Trophoblast cell (in vitro differentiated cells and primary cell): Measurements from ENCODE around the gene SERPINE3. TPM values are rescaled to one million over a fixed set of nuclear protein-coding genes. Genes with fewer than 3 reads are reported as not detected.

Experiments
- DNase-seq, 2 donors: peaks; one replicate each; pipeline ENCODE4 v3.0.0-alpha.2; 2016
- H2AFZ ChIP-seq: 2 replicates; pipeline ENCODE4 v1.6.1; 2013; ENCODE audit warnings: low read length, moderate library complexity, mild to moderate bottlenecking; ENCODE audit not compliant: insufficient read depth, poor library complexity
- H2AK5ac ChIP-seq: 2 replicates; pipeline ENCODE4 v1.6.1; 2013; ENCODE audit warnings: mild to moderate bottlenecking, low read length
- H2BK120ac ChIP-seq: 2 replicates; pipeline ENCODE4 v1.6.1; 2013; ENCODE audit warnings: low read length, mild to moderate bottlenecking, moderate library complexity; ENCODE audit not compliant: insufficient read depth, poor library complexity
- H2BK12ac ChIP-seq: 2 replicates; pipeline ENCODE4 v1.6.1; 2013; ENCODE audit warnings: mild to moderate bottlenecking, low read length, moderate library complexity
- H2BK5ac ChIP-seq: 2 replicates; pipeline ENCODE4 v1.6.1; 2013; ENCODE audit warnings: low read length, low read depth, moderate library complexity, mild to moderate bottlenecking; ENCODE audit not compliant: poor library complexity
- H3K14ac ChIP-seq: 2 replicates; pipeline ENCODE4 v1.6.1; 2013; ENCODE audit warnings: mild to moderate bottlenecking, low read length
- H3K18ac ChIP-seq: 2 replicates; pipeline ENCODE4 v1.6.1; 2013; ENCODE audit warnings: mild to moderate bottlenecking, low read length
- H3K23ac ChIP-seq: 2 replicates; pipeline ENCODE4 v1.6.1; 2013; ENCODE audit warnings: low read length
- H3K27ac ChIP-seq: 2 replicates; pipeline ENCODE4 v1.5.1; 2013; ENCODE audit warnings: low read depth, mild to moderate bottlenecking, inconsistent platforms, low read length, moderate library complexity
- H3K27me3 ChIP-seq: 2 replicates; pipeline ENCODE4 v1.6.1; 2013; ENCODE audit warnings: inconsistent platforms, mild to moderate bottlenecking, low read length, moderate library complexity; ENCODE audit not compliant: insufficient read depth
- H3K36me3 ChIP-seq, 2 experiments: 1 replicate in 1 of 2; 2 replicates in 1 of 2; pipeline ENCODE4 v1.6.1; 2013; ENCODE audit warnings: low read length in 2 of 2, mild to moderate bottlenecking in 2 of 2, moderate library complexity in 1 of 2; ENCODE audit not compliant: insufficient read depth in 2 of 2, control insufficient read depth in 1 of 2
- H3K4ac ChIP-seq: 2 replicates; pipeline ENCODE4 v1.6.1; 2013; ENCODE audit warnings: low read depth, mild to moderate bottlenecking, low read length, moderate library complexity
- H3K4me1 ChIP-seq, 2 experiments: 1 replicate in 1 of 2; 2 replicates in 1 of 2; pipeline ENCODE4 v1.6.1; 2013; ENCODE audit warnings: low read length in 2 of 2, mild to moderate bottlenecking in 2 of 2, moderate library complexity in 1 of 2; ENCODE audit not compliant: insufficient read depth in 2 of 2, control insufficient read depth in 1 of 2
- H3K4me2 ChIP-seq: 2 replicates; pipeline ENCODE4 v1.6.1; 2013; ENCODE audit warnings: inconsistent platforms, mild to moderate bottlenecking, low read length, moderate library complexity
- H3K4me3 ChIP-seq: 2 replicates; pipeline ENCODE4 v1.5.1; 2013; ENCODE audit warnings: mild to moderate bottlenecking, low read depth, low read length, inconsistent platforms
- H3K79me1 ChIP-seq: one replicate; pipeline ENCODE4 v1.6.1; 2013; ENCODE audit warnings: low read length
- H3K79me2 ChIP-seq: 2 replicates; pipeline ENCODE4 v1.6.1; 2013; ENCODE audit warnings: low read length, mild to moderate bottlenecking; ENCODE audit not compliant: control insufficient read depth, insufficient read depth, poor library complexity
- H3K9ac ChIP-seq: 2 replicates; pipeline ENCODE4 v1.6.1; 2013; ENCODE audit warnings: mild to moderate bottlenecking, low read length
- H3K9me3 ChIP-seq: 2 replicates; pipeline ENCODE4 v1.6.1; 2013; ENCODE audit warnings: low read depth, mild to moderate bottlenecking, control low read depth, inconsistent platforms, low read length; ENCODE audit not compliant: insufficient read depth
- H4K12ac ChIP-seq: 2 replicates; pipeline ENCODE4 v1.6.1; 2013; ENCODE audit warnings: low read depth, mild to moderate bottlenecking, low read length, moderate library complexity
- H4K8ac ChIP-seq: 2 replicates; pipeline ENCODE4 v1.6.1; 2013; ENCODE audit warnings: low read depth, mild to moderate bottlenecking, low read length, moderate library complexity
- H4K91ac ChIP-seq: one replicate; pipeline ENCODE4 v1.6.1; 2013; ENCODE audit warnings: low read depth, mild to moderate bottlenecking, low read length, moderate library complexity
- WGBS: extraction: QIAGEN DNeasy Blood & Tissue Kit; methylation state at CpG from one replicate; pipeline ENCODE4 v1.1.7; 2013; ENCODE audit warnings: missing lambda C conversion rate; ENCODE audit not compliant: insufficient read length, insufficient coverage; ENCODE audit errors: extremely low coverage; 5-methylcytosine and 5-hydroxymethylcytosine counted together
- polyA plus RNA-seq: library from polyadenylated mRNA; stranded (reverse); fragments of 200-250 nt; gene quantifications from 2 replicates; pipeline ENCODE4 v1.2.3, GENCODE V29; 2013

SERPINE3 gene
- not detected in 2 replicates for polyA plus RNA-seq

DNA sequence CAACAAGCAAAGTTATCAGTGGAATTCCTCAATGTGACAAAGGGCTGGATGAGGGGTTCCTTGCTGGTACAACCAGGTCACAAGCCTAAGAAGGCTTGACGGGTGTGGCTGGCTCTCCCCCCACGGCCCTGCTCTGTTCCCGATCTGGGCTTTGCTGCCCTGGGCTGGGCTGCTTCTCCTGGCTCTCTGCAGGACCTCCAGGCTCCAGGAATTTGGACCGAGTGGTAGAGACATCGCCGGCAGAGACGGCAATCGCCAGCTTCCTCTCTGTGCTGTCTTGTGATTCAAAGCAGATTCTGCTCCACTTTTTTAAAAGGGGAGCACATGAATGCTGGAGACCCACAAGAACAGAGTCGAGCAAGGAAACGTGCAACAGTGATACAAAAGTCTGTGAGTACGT lies at the start of gene SERPINE3:
SERPINE3 (plus strand) TSS at position 338 of the 400 bp plus-strand sequence. CDS start 1,401 bp downstream, outside the sequence.
- no peak within 1 kb of the TSS for H2BK12ac ChIP-seq
- no peak for DNase-seq
- H2BK5ac ChIP-seq, result no peak within 1 kb of the TSS
- H3K36me3 ChIP-seq, result no peaks in the 10 kb centered on the region
- no peaks in the 10 kb centered on the region for H3K79me1 ChIP-seq
- peak within 1 kb of the TSS; percentile 73 for H3K23ac ChIP-seq
- no peaks in the 10 kb centered on the region for H3K27me3 ChIP-seq
- no peaks in the 10 kb centered on the region for H3K4me1 ChIP-seq
- no peak within 1 kb of the TSS for H3K9ac ChIP-seq
- H4K91ac ChIP-seq, result no peak within 1 kb of the TSS
- no peak within 1 kb of the TSS for H2AFZ ChIP-seq
- H3K4me3 ChIP-seq, result no peak within 1 kb of the TSS
- no peak within 1 kb of the TSS for H2BK120ac ChIP-seq
- no CpG with 5 or more reads among the region's 11 CpGs for WGBS
- no peak within 1 kb of the TSS for H3K4me2 ChIP-seq
- no peak within 1 kb of the TSS for H4K12ac ChIP-seq
- H3K27ac ChIP-seq, result no peak within 1 kb of the TSS
- no peak within 1 kb of the TSS for H3K18ac ChIP-seq
- H3K14ac ChIP-seq, result no peak within 1 kb of the TSS
- no peak within 1 kb of the TSS for H4K8ac ChIP-seq
- H3K79me2 ChIP-seq, result no peaks in the 10 kb centered on the region
- no peak within 1 kb of the TSS for H2AK5ac ChIP-seq
- no peak within 1 kb of the TSS for H3K4ac ChIP-seq
- peaks cover 2% of the 10 kb centered on the region for H3K9me3 ChIP-seq

- no peaks in the 10 kb centered on the region for H3K4me1 ChIP-seq
- H3K4me3 ChIP-seq, result no peak overlapping the region
- H3K23ac ChIP-seq, result no peak overlapping the region
- H4K8ac ChIP-seq, result no peak overlapping the region
- no peak overlapping the region for H2BK5ac ChIP-seq
- H3K79me1 ChIP-seq, result no peaks in the 10 kb centered on the region
- no peak overlapping the region for H4K91ac ChIP-seq
- no peaks in the 10 kb centered on the region for H3K9me3 ChIP-seq
- no peak overlapping the region for H2BK12ac ChIP-seq
- WGBS, result no CpG with 5 or more reads among the region's 5 CpGs
- no peak overlapping the region for H3K9ac ChIP-seq
- no peak overlapping the region for H3K18ac ChIP-seq
- H3K14ac ChIP-seq, result no peak overlapping the region
- H3K4me2 ChIP-seq, result no peak overlapping the region
- no peak overlapping the region for H2BK120ac ChIP-seq
- H3K79me2 ChIP-seq, result no peaks in the 10 kb centered on the region
- no peaks in the 10 kb centered on the region for H3K36me3 ChIP-seq
- no peak overlapping the region for H4K12ac ChIP-seq
- no peak overlapping the region for H2AK5ac ChIP-seq
- H3K27ac ChIP-seq, result no peak overlapping the region
- H3K4ac ChIP-seq, result no peak overlapping the region
- no peak overlapping the region for H2AFZ ChIP-seq
- H3K27me3 ChIP-seq, result no peaks in the 10 kb centered on the region
- DNase-seq, result no peak
Measured at GRCh38 chr13:51291341-51291740, 48.1 kb upstream of the SERPINE3 start.

- Histone ChIP-seq H3K79me1 (no peaks in the 10 kb centered on the region), H3K27ac (no peak overlapping the region), H3K4me1 (no peaks in the 10 kb centered on the region), H2AFZ (no peak overlapping the region), H3K4me3 (no peak overlapping the region), H3K18ac (no peak overlapping the region), H2BK12ac (no peak overlapping the region), H3K36me3 (no peaks in the 10 kb centered on the region), H4K8ac (no peak overlapping the region), H3K14ac (no peak overlapping the region), H2BK120ac (no peak overlapping the region), H3K4ac (no peak overlapping the region), H3K4me2 (no peak overlapping the region), H3K79me2 (no peaks in the 10 kb centered on the region), H3K9me3 (no peaks in the 10 kb centered on the region), H4K91ac (no peak overlapping the region), H2AK5ac (no peak overlapping the region), H3K9ac (no peak overlapping the region), H3K23ac (no peak overlapping the region), H4K12ac (no peak overlapping the region), H2BK5ac (no peak overlapping the region), H3K27me3 (no peaks in the 10 kb centered on the region)
- DNase-seq, result no peak
- WGBS, result no CpG with 5 or more reads among the region's 6 CpGs
Measured at GRCh38 chr13:51292000-51292565, 47.4 kb upstream of the SERPINE3 start.

- Histone ChIP-seq H3K9ac (no peak overlapping the region), H4K12ac (no peak overlapping the region), H2BK5ac (no peak overlapping the region), H4K91ac (no peak overlapping the region), H3K4ac (no peak overlapping the region), H3K4me3 (no peak overlapping the region), H4K8ac (no peak overlapping the region), H3K79me2 (no peaks in the 10 kb centered on the region), H3K4me1 (peaks cover 4 to 8% of the 10 kb centered on the region in 2 experiments), H3K4me2 (no peak overlapping the region), H3K18ac (no peak overlapping the region), H3K27ac (no peak overlapping the region), H2BK12ac (no peak overlapping the region), H3K9me3 (no peaks in the 10 kb centered on the region), H3K27me3 (no peaks in the 10 kb centered on the region), H3K79me1 (peaks cover 2% of the 10 kb centered on the region), H3K36me3 (no peaks in the 10 kb centered on the region), H3K14ac (no peak overlapping the region), H2AK5ac (no peak overlapping the region), H2AFZ (no peak overlapping the region), H2BK120ac (no peak overlapping the region), H3K23ac (no peak overlapping the region)
- DNase-seq, result no peak
- no CpG with 5 or more reads among the region's 2 CpGs for WGBS
Measured at GRCh38 chr13:51297556-51297955, 41.9 kb upstream of the SERPINE3 start.
